Measurements from ENCODE around the gene RTN3.
A peak's percentile ranks its signal among the peaks of the same experiment; 100 is the strongest.
"Not testable (repeated sequence)": the region's sequence is repeated elsewhere in the genome, so short reads cannot be mapped to it uniquely, and the experiment has no call there.

The RTN3 gene

DNA sequence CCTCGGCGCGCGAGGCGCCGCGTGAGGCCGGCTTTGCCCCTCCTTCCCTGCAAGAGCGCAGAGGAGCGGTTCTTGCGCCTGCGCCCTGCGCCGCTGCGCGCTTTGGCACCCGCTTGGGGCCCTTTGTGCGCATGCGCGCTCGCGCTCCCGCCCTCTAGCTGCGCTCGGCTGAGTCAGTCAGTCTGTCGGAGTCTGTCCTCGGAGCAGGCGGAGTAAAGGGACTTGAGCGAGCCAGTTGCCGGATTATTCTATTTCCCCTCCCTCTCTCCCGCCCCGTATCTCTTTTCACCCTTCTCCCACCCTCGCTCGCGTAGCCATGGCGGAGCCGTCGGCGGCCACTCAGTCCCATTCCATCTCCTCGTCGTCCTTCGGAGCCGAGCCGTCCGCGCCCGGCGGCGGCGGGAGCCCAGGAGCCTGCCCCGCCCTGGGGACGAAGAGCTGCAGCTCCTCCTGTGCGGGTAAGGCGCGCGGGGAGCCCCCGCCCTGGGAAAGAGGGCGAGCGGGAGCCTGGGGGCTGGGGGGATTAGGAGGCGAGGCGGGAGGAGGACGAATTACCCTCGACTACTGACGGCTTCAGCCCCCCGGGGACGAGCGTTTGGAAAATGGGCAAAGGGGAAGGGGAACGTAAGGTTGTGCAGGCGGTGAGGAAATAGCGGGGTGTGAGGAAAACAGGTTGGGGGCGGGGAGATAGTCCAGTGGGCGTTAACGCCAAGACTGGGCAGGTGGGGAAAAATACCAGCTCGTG is at the start of gene RTN3:
RTN3 (plus strand) TSS at position 180 of the 745 bp plus-strand sequence; CDS start at position 317, 137 bp downstream.
- H3K27ac Mint-ChIP-seq, result peak within 1 kb of the TSS; percentile 89
- DNase-seq, result peak; percentile 98
- H3K27me3 Mint-ChIP-seq, result no peaks in the 10 kb centered on the region
- peak; percentile 93 to 94 for ATAC-seq (replicated peaks)
- H3K4me3 Mint-ChIP-seq, result peak within 1 kb of the TSS; percentile 85 to 87
- no peaks in the 10 kb centered on the region for H3K9me3 Mint-ChIP-seq
- peaks cover 0 to 1% of the 10 kb centered on the region in 2 donors for H3K36me3 Mint-ChIP-seq
- H3K4me1 Mint-ChIP-seq, result peaks cover 14 to 27% of the 10 kb centered on the region in 2 donors

DNA sequence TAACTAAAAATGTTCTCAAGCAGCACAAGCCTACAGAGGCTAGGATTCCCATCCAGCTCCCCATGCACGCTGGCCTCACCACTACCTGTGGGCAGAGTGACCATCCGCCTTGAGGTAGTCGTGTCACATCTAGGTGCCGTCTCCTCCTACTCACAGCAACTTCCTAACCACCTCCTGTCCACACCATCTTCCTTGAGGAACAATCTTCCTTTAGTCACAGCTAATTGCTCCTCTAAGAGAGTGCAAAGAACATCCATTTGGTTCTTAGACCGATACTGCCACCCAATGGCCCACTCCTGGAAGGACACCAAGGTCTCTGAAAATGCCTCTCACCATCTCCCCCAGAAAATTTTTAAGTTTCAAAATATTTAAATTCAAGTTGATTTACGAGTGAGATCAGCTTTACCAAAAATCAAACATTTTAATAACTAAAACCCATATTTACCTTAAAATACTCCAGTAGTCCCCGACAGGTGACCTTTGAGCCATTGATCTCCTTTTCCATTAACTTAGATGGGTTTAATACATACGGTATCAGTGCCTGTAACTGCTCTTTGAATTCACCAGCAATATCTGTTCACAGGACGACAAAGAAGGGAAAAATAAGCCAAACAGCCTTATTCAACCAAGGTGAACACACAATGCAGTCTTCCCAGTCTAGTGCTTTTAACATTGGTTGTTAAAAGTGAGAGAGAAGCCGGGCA is 45.4 kb upstream of the RTN3 start:
- Mint-ChIP-seq H3K36me3 (peaks cover 26 to 42% of the 10 kb centered on the region in 2 donors), H3K4me3 (no peak overlapping the region), H3K4me1 (peaks cover 9 to 13% of the 10 kb centered on the region in 2 donors), H3K9me3 (no peaks in the 10 kb centered on the region), H3K27me3 (no peaks in the 10 kb centered on the region), H3K27ac (no peak overlapping the region)
- DNase-seq (peak; percentile 25), ATAC-seq (replicated peaks) (peak; percentile 68 to 69)

- H3K9me3 Mint-ChIP-seq; ATAC-seq (replicated peaks); H3K27ac Mint-ChIP-seq; H3K27me3 Mint-ChIP-seq; H3K4me1 Mint-ChIP-seq; H3K4me3 Mint-ChIP-seq; DNase-seq: not testable (repeated sequence)
- peaks cover 26 to 46% of the 10 kb centered on the region in 2 donors for H3K36me3 Mint-ChIP-seq
These were observed 42.9 kb upstream of the RTN3 start for GRCh38 chr11:63638436-63638835.

GRCh38 chr11:63639199-63639832 is 42.0 kb upstream of the RTN3 start:
- DNase-seq (no peak), ATAC-seq (replicated peaks) (no peak)
- Mint-ChIP-seq H3K4me3 (no peak overlapping the region), H3K4me1 (peaks cover 0 to 2% of the 10 kb centered on the region in 2 donors), H3K27ac (no peak overlapping the region), H3K9me3 (no peaks in the 10 kb centered on the region), H3K36me3 (peaks cover 30 to 48% of the 10 kb centered on the region in 2 donors), H3K27me3 (no peaks in the 10 kb centered on the region)

GRCh38 chr11:63641727-63642126 is 39.6 kb upstream of the RTN3 start:
- DNase-seq, result no peak
- Mint-ChIP-seq H3K27me3 (no peaks in the 10 kb centered on the region), H3K4me1 (peaks cover 0 to 2% of the 10 kb centered on the region in 2 donors), H3K4me3 (no peak overlapping the region), H3K36me3 (peaks cover 34 to 53% of the 10 kb centered on the region in 2 donors), H3K9me3 (no peaks in the 10 kb centered on the region), H3K27ac (peak overlapping the region; percentile 20)
- no peak for ATAC-seq (replicated peaks)

DNA sequence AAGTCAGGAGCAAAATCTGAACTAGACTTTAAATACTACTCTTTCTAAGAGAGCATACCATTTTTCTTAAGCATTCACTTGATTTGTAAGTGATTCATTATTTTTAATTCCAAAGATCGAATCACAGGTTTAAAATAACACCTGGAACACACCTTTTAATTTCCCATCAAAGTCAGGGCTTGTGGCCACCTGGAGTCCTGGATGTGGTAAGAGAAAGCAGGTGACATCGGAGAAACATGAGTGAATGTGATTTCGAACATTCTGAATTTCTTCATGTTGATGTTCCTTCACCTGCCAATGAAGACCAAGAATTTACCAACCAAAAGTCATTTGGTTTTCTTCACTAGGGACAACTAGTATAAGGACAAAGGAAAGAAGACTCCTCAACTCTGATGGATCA is 38.1 kb upstream of the RTN3 start:
- H3K4me1 Mint-ChIP-seq, result peaks cover 0 to 2% of the 10 kb centered on the region in 2 donors
- H3K27ac Mint-ChIP-seq, result peak overlapping the region; percentile 25
- H3K27me3 Mint-ChIP-seq, result no peaks in the 10 kb centered on the region
- H3K9me3 Mint-ChIP-seq, result no peaks in the 10 kb centered on the region
- no peak for DNase-seq
- no peak for ATAC-seq (replicated peaks)
- H3K4me3 Mint-ChIP-seq, result no peak overlapping the region
- H3K36me3 Mint-ChIP-seq, result peaks cover 36 to 53% of the 10 kb centered on the region in 2 donors

- H3K36me3 Mint-ChIP-seq, result peaks cover 23 to 38% of the 10 kb centered on the region in 2 donors
These were observed 28.6 kb upstream of the RTN3 start for GRCh38 chr11:63652671-63653070.

DNA sequence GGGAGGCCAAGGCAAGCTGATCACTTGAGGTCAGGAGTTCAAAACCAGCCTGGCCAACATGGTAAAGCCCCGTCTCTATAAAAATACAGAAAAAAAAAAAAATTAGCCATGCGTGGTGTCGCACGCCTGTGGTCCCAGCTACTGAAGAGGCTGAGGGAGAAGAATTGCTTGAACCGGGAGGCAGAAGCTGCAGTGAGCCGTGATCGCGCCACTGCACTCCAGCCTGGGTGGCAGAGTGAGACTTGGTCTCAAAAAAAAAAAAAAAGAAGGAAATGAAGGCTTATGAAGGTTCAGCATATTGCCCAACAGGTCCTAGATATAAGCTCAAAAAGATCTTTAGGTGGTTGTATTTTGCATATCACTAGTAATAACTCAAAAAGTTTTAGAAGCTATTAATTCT is 20.3 kb upstream of the RTN3 start:
- H3K9me3 Mint-ChIP-seq, result no peaks in the 10 kb centered on the region
- no peak overlapping the region for H3K4me3 Mint-ChIP-seq
- no peak overlapping the region for H3K27ac Mint-ChIP-seq
- ATAC-seq (replicated peaks) (no peak), DNase-seq (no peak)
- H3K36me3 Mint-ChIP-seq, result peaks cover 12 to 15% of the 10 kb centered on the region in 2 donors
- no peaks in the 10 kb centered on the region for H3K27me3 Mint-ChIP-seq
- H3K4me1 Mint-ChIP-seq, result peaks cover 12 to 25% of the 10 kb centered on the region in 2 donors

More at GRCh38 chr11:63652671-63653070, 28.6 kb upstream of the RTN3 start:
- Mint-ChIP-seq H3K27ac (no peak overlapping the region), H3K9me3 (no peaks in the 10 kb centered on the region), H3K4me3 (no peak overlapping the region), H3K4me1 (peaks cover 5 to 7% of the 10 kb centered on the region in 2 donors), H3K27me3 (no peaks in the 10 kb centered on the region)
- ATAC-seq (replicated peaks), result no peak
- no peak for DNase-seq

GRCh38 chr11:63663809-63664208 is 17.5 kb upstream of the RTN3 start:
- H3K4me3 Mint-ChIP-seq, result no peak overlapping the region
- DNase-seq (no peak), ATAC-seq (replicated peaks) (no peak)
- peaks cover 5 to 7% of the 10 kb centered on the region in 2 donors for H3K36me3 Mint-ChIP-seq
- H3K27ac Mint-ChIP-seq, result no peak overlapping the region
- peaks cover 15 to 34% of the 10 kb centered on the region in 2 donors for H3K4me1 Mint-ChIP-seq
- no peaks in the 10 kb centered on the region for H3K9me3 Mint-ChIP-seq
- no peaks in the 10 kb centered on the region for H3K27me3 Mint-ChIP-seq

DNA sequence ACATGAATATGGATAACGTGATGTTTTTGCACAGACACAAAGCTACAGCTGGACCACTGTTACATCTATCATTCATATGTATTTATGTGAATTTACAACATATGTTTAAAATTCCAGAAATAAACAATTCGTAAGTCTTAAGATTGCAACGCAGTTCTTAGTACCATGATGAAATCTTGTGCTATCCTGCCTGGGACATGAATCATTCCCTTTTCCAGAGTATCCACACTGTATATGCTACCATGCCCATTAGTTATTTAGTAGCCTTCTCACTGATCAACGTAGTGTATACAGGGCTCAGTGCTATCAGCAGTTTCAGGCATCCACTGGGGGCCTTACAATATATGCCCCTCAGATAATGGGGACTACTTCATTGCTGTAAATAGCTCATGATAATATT is 14.4 kb upstream of the RTN3 start:
- H3K27ac Mint-ChIP-seq, result no peak overlapping the region
- no peak for DNase-seq
- no peaks in the 10 kb centered on the region for H3K27me3 Mint-ChIP-seq
- ATAC-seq (replicated peaks), result no peak
- H3K9me3 Mint-ChIP-seq, result no peaks in the 10 kb centered on the region
- H3K36me3 Mint-ChIP-seq, result peaks cover 5 to 14% of the 10 kb centered on the region in 2 donors
- peaks cover 13 to 34% of the 10 kb centered on the region in 2 donors for H3K4me1 Mint-ChIP-seq
- H3K4me3 Mint-ChIP-seq, result no peak overlapping the region

GRCh38 chr11:63667995-63668795 is 13.1 kb upstream of the RTN3 start:
- DNase-seq, result no peak
- H3K36me3 Mint-ChIP-seq, result peaks cover 5 to 19% of the 10 kb centered on the region in 2 donors
- no peaks in the 10 kb centered on the region for H3K27me3 Mint-ChIP-seq
- H3K27ac Mint-ChIP-seq, result no peak overlapping the region
- H3K4me3 Mint-ChIP-seq, result no peak overlapping the region
- H3K4me1 Mint-ChIP-seq, result peaks cover 10 to 44% of the 10 kb centered on the region in 2 donors
- no peak for ATAC-seq (replicated peaks)
- H3K9me3 Mint-ChIP-seq, result no peaks in the 10 kb centered on the region

- peaks cover 0 to 15% of the 10 kb centered on the region in 2 donors for H3K36me3 Mint-ChIP-seq
- no peaks in the 10 kb centered on the region for H3K9me3 Mint-ChIP-seq
- ATAC-seq (replicated peaks), result no peak
- no peaks in the 10 kb centered on the region for H3K27me3 Mint-ChIP-seq
- no peak overlapping the region for H3K27ac Mint-ChIP-seq
- H3K4me1 Mint-ChIP-seq, result peaks cover 10 to 44% of the 10 kb centered on the region in 2 donors
- no peak for DNase-seq
- peak overlapping the region; percentile 83 to 85 for H3K4me3 Mint-ChIP-seq
These were observed 11.2 kb upstream of the RTN3 start for GRCh38 chr11:63670096-63670432.

DNA sequence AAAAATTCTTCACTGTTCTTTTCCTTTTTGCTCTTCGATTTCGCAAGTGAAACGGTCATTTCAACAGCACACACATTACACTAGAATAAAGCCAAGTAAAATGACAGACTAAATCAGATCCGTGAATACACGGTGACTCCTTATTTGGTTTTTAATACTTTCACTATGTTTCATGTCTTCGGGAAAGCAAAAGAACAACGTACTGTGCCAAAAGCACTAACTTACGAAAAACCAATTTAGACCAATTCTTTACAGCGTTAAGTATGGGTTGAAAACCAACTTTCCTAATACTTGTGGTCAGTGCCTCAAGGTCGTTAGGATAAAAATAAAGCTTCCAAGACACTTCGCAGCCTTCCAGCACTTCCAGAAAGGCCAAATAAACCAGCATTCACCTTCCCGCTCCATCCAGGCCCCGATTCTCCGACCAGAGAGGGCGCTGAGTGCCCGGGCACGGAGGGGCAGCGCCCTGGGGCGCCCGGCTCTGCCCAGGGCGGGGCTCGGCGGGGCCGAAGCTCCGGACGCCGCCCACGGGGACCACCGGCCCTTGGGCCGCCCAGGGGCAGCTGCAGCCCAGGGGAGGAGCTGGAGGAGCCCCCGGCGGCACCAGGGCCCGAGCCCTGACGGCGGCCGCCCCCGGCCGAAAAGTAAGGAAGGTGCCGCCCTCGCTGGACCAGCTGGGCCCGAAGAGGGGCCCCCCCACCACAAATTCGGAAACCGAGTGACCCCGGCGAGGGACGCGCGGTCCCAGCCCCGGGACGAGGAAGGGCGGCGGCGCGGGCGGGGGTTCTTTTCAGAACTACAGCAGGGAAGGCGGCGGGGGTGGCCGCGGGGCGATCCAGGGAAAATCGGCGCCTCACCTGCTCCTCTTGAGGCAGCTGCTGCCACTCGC is 10.6 kb upstream of the RTN3 start:
- peaks cover 0 to 15% of the 10 kb centered on the region in 2 donors for H3K36me3 Mint-ChIP-seq

More for the DNA sequence above, 10.6 kb upstream of the RTN3 start:
- Mint-ChIP-seq H3K27ac (peak overlapping the region; percentile 73), H3K4me1 (peaks cover 10 to 44% of the 10 kb centered on the region in 2 donors), H3K4me3 (peak overlapping the region; percentile 83 to 85), H3K9me3 (no peaks in the 10 kb centered on the region), H3K27me3 (no peaks in the 10 kb centered on the region)
- ATAC-seq (replicated peaks), result peak; percentile 35 to 47
- peak; percentile 17 for DNase-seq
